HS-5 (cell line): Measurements from ENCODE around the gene GTF2A2.
A peak's percentile ranks its signal among the peaks of the same experiment; 100 is the strongest.
"Not testable (repeated sequence)": the region's sequence is repeated elsewhere in the genome, so short reads cannot be mapped to it uniquely, and the experiment has no call there.

Source experiments
- DNase-seq: peaks from one replicate; pipeline ENCODE4 v3.0.0-alpha.2; 2012; ENCODE audit warnings: low read depth

GTF2A2 gene

GRCh38 chr15:59668556-59668955 lies 11.2 kb upstream of the GTF2A2 start:
- DNase-seq = no peak

DNA sequence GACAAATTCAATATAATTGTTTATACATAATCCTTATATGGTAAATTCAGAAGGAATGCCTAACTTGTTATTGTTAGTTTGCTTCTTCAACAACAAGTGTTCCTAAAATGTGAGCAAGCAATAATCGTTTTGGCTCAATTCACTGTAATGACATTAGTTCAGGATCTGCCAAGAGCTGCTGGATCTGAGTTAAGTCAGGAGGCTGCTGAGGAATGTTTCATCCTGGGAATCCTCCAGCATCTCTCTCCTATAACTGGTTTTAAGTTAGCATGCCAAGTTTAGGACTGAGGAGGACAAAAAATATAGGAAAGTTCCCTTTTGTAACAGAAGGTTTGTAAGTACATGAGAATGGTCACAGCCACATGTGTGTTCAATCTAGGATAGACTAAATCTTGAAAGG lies 4.9 kb upstream of the GTF2A2 start:
- no peak for DNase-seq

DNA sequence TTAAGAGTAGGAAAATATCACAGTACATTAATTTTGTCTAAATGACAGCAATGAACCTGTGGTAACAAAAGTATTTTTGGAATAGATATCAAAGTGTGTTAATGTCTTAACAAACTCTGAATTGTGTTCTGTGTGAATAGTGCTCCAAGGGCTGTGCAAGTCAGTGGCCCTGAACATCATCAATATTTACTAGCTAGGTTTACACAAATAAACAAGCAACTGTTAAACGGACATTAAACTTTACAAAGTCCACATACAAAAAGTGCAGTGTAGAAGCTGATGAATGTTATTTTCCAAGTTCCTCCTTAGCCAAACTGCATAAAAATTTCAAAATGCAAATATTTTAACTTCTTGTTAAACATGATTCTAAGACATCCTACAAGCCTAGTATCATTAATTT lies 2.1 kb upstream of the GTF2A2 start:
- no peak for DNase-seq

DNA sequence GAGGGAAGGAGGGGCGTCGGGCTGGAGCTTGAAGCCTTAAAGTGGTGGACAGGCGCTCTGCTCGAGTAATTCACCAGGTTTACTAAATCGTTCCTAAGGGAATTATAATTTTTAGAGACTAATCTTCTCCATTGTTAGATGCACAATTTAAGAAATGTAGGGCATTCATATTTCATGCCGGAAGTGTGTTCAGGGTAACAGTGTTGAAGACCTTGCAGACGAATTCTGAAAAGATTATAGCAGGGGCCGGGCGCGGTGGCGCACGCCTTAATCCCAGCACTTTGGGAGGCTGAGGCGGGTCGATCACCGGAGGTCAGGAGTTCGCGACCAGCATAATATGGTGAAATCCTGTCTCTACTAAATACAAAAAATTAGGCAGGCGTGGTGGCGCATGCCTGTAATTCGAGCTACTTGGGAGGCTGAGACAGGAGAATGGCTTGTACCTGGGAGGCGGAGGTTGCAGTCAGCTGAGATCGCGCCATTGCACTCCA lies 365 bp upstream of the GTF2A2 start:
- no peak for DNase-seq

GRCh38 chr15:59654046-59654445 lies 3.3 kb downstream of the GTF2A2 start:
- no peak for DNase-seq

GRCh38 chr15:59649603-59650002 lies 7.7 kb downstream of the GTF2A2 start:
- no peak for DNase-seq

- no peak for DNase-seq
These were observed 10.2 kb downstream of the GTF2A2 start for GRCh38 chr15:59647085-59647484.

GRCh38 chr15:59646277-59646676 lies 11.0 kb downstream of the GTF2A2 start:
- no peak for DNase-seq

- DNase-seq = not testable (repeated sequence)
These were observed 11.5 kb downstream of the GTF2A2 start for GRCh38 chr15:59645812-59646211.

DNA sequence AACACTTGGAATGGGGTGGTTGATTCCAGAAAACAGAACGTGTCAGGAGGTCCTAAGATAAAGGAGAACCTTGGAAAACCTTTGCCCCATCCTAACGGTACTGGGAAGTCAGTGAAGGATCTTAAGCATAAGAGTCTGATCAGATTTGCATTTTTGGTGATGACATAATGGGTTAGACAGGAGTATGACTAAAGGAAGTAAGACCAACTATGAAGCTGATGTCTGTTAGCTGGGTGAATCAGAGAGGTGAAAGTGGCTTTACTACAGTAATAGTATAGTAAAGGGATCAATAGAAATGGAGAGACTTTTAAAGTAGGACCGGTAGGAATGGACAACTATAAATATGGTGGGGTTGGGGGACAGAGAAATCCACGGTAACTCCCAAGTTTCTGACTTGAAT lies 12.6 kb downstream of the GTF2A2 start:
- DNase-seq = no peak

DNA sequence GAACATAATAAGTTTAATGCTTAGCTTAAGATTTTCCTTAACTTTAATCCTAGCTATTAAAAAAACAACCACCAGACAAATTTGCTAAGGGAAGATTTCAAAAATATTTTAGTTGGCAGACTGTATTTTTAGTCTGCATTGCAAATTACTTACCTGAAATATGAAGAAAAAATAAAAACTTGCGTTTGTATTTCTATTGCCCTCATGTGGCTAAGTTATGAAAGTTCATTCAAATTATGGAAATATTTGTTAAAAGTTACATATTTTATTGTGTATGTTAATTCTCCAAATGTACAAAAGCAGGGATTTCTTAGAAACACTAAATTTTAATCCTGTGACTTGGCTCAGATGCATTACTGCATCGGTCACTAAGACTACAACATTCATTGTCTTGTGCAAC lies 15.0 kb downstream of the GTF2A2 start:
- DNase-seq = no peak

- DNase-seq = not testable (repeated sequence)
These were observed 19.8 kb downstream of the GTF2A2 start for GRCh38 chr15:59637507-59637906.

DNA sequence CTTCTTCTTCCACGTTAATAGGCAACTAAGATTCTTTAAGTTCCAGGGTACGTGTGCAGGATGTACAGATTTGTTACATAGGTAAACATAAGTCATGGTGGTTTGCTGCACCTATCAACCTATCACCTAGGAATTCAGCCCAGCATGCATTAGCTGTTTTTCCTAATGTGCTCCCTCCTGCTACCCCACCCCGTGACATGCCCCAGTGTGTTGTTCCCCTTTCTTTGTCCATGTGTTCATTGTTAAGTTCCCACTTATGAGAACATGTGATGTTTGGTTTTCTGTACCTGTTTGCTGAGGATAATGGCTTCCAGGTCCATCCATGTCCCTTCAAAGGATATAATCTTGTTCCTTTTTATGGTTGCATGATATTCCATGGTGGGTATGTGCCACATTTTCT lies 21.1 kb downstream of the GTF2A2 start:
- DNase-seq = no peak

DNA sequence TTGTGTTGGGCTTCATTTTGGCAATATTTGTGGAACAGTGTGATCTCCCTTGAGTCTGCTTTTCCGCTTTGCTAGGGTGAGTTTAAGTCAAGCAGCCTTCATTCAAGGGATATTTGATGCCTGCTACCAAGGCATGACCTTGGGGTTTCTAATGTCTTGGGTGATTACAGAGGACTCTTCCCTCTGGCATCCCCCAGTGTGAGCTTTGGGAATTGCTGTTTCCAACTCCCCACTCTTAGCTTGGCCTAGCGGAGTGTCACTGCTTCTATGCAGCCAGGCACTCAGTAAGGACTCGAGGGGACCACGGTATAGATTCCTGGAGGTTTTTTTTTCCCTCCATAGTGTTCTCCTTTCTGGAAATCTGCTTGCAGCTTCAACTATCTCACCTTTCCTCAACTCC lies 24.6 kb downstream of the GTF2A2 start:
- no peak for DNase-seq

DNA sequence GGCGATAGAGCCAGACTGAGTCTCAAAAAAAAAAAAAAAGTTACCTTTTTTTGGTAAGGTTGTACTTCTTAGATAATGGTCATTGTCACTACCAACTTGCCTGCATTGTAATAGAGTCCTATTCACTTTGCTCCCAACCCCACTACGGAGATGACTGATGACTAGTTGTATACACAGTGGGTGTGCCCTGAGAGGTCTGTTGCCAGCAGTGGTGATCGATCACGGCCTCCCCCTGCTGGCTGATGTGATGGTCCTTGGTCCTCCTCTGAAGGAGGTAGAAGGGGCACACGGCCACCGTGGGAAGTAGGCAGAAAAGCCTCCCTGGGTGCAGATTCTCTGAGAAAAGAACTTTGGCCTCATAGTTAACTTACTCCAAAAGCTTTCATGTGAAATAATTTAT lies 35.0 kb downstream of the GTF2A2 start:
- DNase-seq = peak; percentile 37

- no peak for DNase-seq
These were observed 38.9 kb downstream of the GTF2A2 start for GRCh38 chr15:59618406-59618805.

GRCh38 chr15:59616379-59616778 lies 40.9 kb downstream of the GTF2A2 start:
- no peak for DNase-seq

- DNase-seq = no peak
These were observed 41.7 kb downstream of the GTF2A2 start for GRCh38 chr15:59615661-59616060.

DNA sequence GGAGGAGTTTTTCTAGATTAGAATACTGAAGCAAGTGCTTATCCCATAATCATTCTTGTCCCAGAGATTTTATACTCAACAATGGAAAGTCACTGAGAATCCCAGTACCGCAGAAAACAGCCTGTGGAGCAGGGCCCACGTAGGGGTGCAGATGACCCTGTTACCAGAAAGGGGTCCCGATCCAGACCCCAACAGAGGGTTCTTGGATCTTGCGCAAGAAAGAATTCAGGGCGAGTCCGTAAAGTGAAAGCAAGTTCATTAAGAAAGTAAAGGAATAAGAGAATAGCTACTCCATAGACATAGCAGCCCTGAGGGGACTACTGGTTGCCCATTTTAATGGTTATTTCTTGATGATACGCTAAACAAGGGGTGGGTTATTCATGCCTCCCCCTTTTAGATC lies 43.2 kb downstream of the GTF2A2 start:
- DNase-seq = no peak

GRCh38 chr15:59611276-59612260 lies 45.7 kb downstream of the GTF2A2 start, which contains the start of gene GCNT3:
Gene GCNT3, plus strand, starts transcription at chr15:59611783. Its CDS starts 6,456 bp downstream, at chr15:59618239.
- no peak for DNase-seq

- DNase-seq = no peak
These were observed 47.3 kb downstream of the GTF2A2 start for GRCh38 chr15:59609730-59610712.

- no peak for DNase-seq
These were observed 51.3 kb downstream of the GTF2A2 start for GRCh38 chr15:59605994-59606393.
